Neural cell (in vitro differentiated cells): ENCODE results near the gene PDE11A. TPM values are rescaled to one million over a fixed set of nuclear protein-coding genes. Genes with fewer than 3 reads are reported as not detected.

ENCODE experiments used
- H2AFZ ChIP-seq: fragments of 200-600, 300-800 bp; sonication (generic), shearing (Covaris generic); 2 replicates; pipeline ENCODE4 v1.6.0; 2014; ENCODE audit warnings: low read depth, mild to moderate bottlenecking, antibody characterized with exemption, low read length, moderate library complexity
- H3F3A ChIP-seq: fragments of 200-600 bp; shearing (Covaris generic); 2 replicates; pipeline ENCODE4 v1.6.1; 2016; ENCODE audit warnings: mild to moderate bottlenecking, moderate library complexity, mixed read lengths, antibody characterized with exemption, low read length; ENCODE audit not compliant: insufficient read depth, poor library complexity, severe bottlenecking
- H3K27ac ChIP-seq: fragments of 200-600, 300-800 bp; sonication (generic), shearing (Covaris generic); 2 replicates; pipeline ENCODE4 v1.5.1; 2014; ENCODE audit warnings: mild to moderate bottlenecking, low read length, moderate library complexity
- H3K27me3 ChIP-seq: fragments of 300-800, 200-600 bp; sonication (generic), shearing (Covaris generic); 2 replicates; pipeline ENCODE4 v1.6.0; 2014; ENCODE audit warnings: mild to moderate bottlenecking, low read depth, low read length, moderate library complexity; ENCODE audit not compliant: insufficient read depth
- H3K36me3 ChIP-seq: fragments of 300-800, 200-600 bp; sonication (generic), shearing (Covaris generic); 2 replicates; pipeline ENCODE4 v1.5.1; 2014; ENCODE audit warnings: mild to moderate bottlenecking, antibody characterized with exemption, low read length, moderate library complexity; ENCODE audit not compliant: insufficient read depth
- H3K4me2 ChIP-seq: fragments of 300-800, 200-600 bp; sonication (generic), shearing (Covaris generic); 2 replicates; pipeline ENCODE4 v1.6.0; 2014; ENCODE audit warnings: mild to moderate bottlenecking, low read length
- H3K4me3 ChIP-seq: fragments of 300-800, 200-600 bp; sonication (generic), shearing (Covaris generic); 2 replicates; pipeline ENCODE4 v1.5.1; 2014; ENCODE audit warnings: mild to moderate bottlenecking, low read length, moderate library complexity
- H3K79me2 ChIP-seq: fragments of 200-600 bp; shearing (Covaris generic); replicated peaks from 2 replicates; pipeline ENCODE4 v1.6.0; 2014; ENCODE audit warnings: mild to moderate bottlenecking, low read length, moderate library complexity; ENCODE audit not compliant: insufficient read depth
- H3K9ac ChIP-seq: fragments of 300-800, 200-600 bp; sonication (generic), shearing (Covaris generic); 2 replicates; pipeline ENCODE4 v1.6.1; 2016; ENCODE audit warnings: mild to moderate bottlenecking, low read length, mixed read lengths
- H3K9me2 ChIP-seq: fragments of 200-600 bp; shearing (Covaris generic); 2 replicates; pipeline ENCODE4 v1.6.1; 2016; ENCODE audit warnings: mild to moderate bottlenecking, low read length, mixed read lengths; ENCODE audit not compliant: insufficient read depth
- H3K9me3 ChIP-seq: fragments of 200-600, 300-800 bp; sonication (generic), shearing (Covaris generic); 2 replicates; pipeline ENCODE4 v1.6.1; 2016; ENCODE audit warnings: mild to moderate bottlenecking, mixed run types, low read length, moderate library complexity, mixed read lengths
- H4K20me1 ChIP-seq: fragments of 200-600 bp; shearing (Covaris generic); 2 replicates; pipeline ENCODE4 v1.6.1; 2016; ENCODE audit warnings: mild to moderate bottlenecking, mixed run types; ENCODE audit not compliant: insufficient read depth
- CTCF ChIP-seq: fragments of 450-650 bp; IDR thresholded peaks from 2 replicates; pipeline ENCODE4 v1.5.1; 2014; ENCODE audit warnings: antibody characterized with exemption, mild to moderate bottlenecking, moderate library complexity; ENCODE audit not compliant: poor library complexity, severe bottlenecking
- EP300 ChIP-seq: fragments of 450-650 bp; conservative IDR thresholded peaks from 2 replicates; pipeline ENCODE4 v1.6.1; 2014; ENCODE audit warnings: antibody characterized with exemption, mild to moderate bottlenecking, moderate library complexity; ENCODE audit not compliant: poor library complexity, severe bottlenecking
- EZH2 ChIP-seq: fragments of 200-600, 300-800 bp; shearing (Covaris generic), sonication (generic); IDR thresholded peaks from 2 replicates; pipeline ENCODE4 v1.6.1; 2014; ENCODE audit warnings: antibody characterized with exemption, low read length, borderline replicate concordance, mild to moderate bottlenecking; ENCODE audit not compliant: insufficient read depth, poor library complexity, severe bottlenecking
- MXI1 ChIP-seq: fragments of 450-650 bp; conservative IDR thresholded peaks from 2 replicates; pipeline ENCODE4 v1.6.1; 2014; ENCODE audit warnings: antibody characterized with exemption, mild to moderate bottlenecking; ENCODE audit not compliant: poor library complexity, severe bottlenecking
- POLR2AphosphoS5 ChIP-seq: IDR thresholded peaks from 2 replicates; pipeline ENCODE4 v1.6.1; 2012
- RAD21 ChIP-seq: fragments of 450-650 bp; conservative IDR thresholded peaks from 2 replicates; pipeline ENCODE4 v1.6.1; 2014; ENCODE audit warnings: antibody characterized with exemption, mild to moderate bottlenecking, moderate library complexity
- REST ChIP-seq: IDR thresholded peaks from 2 replicates; pipeline ENCODE4 v1.6.1; 2012; ENCODE audit warnings: borderline replicate concordance
- SMC3 ChIP-seq: fragments of 450-650 bp; conservative IDR thresholded peaks from 2 replicates; pipeline ENCODE4 v1.6.1; 2014; ENCODE audit warnings: antibody characterized with exemption, mild to moderate bottlenecking, moderate library complexity; ENCODE audit not compliant: poor library complexity
- TAF1 ChIP-seq: IDR thresholded peaks from 2 replicates; pipeline ENCODE4 v1.6.1; 2012; ENCODE audit warnings: low read depth
- polyA plus RNA-seq: library from polyadenylated mRNA; depleted of rRNA; stranded (reverse); fragments of >200 nt; gene quantifications from 2 replicates; pipeline ENCODE4 v1.2.3, GENCODE V29; 2014

Gene PDE11A
- polyA plus RNA-seq, 1 donor from 2014 or later = 0.89 TPM

GRCh38 chr2:177680866-177681712, 391.5 kb downstream of the PDE11A start:
- H3F3A ChIP-seq = no peaks in the 10 kb centered on the region
- no peaks in the 10 kb centered on the region for H3K79me2 ChIP-seq
- no peak overlapping the region for H3K9ac ChIP-seq
- no peak for TF ChIP-seq POLR2AphosphoS5
- TF ChIP-seq CTCF = no peak
- no peak for TF ChIP-seq MXI1
- TF ChIP-seq RAD21 = no peak
- TF ChIP-seq SMC3 = no peak
- TF ChIP-seq EZH2 = no peak
- no peak for TF ChIP-seq TAF1
- TF ChIP-seq REST = no peak
- TF ChIP-seq EP300 = no peak
- no peaks in the 10 kb centered on the region for H3K36me3 ChIP-seq
- H3K4me3 ChIP-seq = no peak overlapping the region
- H3K27me3 ChIP-seq = no peaks in the 10 kb centered on the region
- no peaks in the 10 kb centered on the region for H4K20me1 ChIP-seq
- no peak overlapping the region for H2AFZ ChIP-seq
- no peak overlapping the region for H3K27ac ChIP-seq
- H3K9me3 ChIP-seq = no peaks in the 10 kb centered on the region
- no peaks in the 10 kb centered on the region for H3K9me2 ChIP-seq
- H3K4me2 ChIP-seq = no peak overlapping the region

GRCh38 chr2:177679611-177680605, 392.7 kb downstream of the PDE11A start:
- H3K27me3 ChIP-seq = no peaks in the 10 kb centered on the region
- H3K36me3 ChIP-seq = no peaks in the 10 kb centered on the region
- H2AFZ ChIP-seq = no peak overlapping the region
- H3K27ac ChIP-seq = no peak overlapping the region
- no peak overlapping the region for H3K4me2 ChIP-seq
- no peaks in the 10 kb centered on the region for H3F3A ChIP-seq
- TF ChIP-seq TAF1 (no peak), EP300 (no peak), MXI1 (no peak), EZH2 (no peak), REST (no peak), POLR2AphosphoS5 (no peak), RAD21 (no peak), CTCF (no peak), SMC3 (no peak)
- no peak overlapping the region for H3K4me3 ChIP-seq
- H3K9ac ChIP-seq = no peak overlapping the region
- no peaks in the 10 kb centered on the region for H4K20me1 ChIP-seq
- no peaks in the 10 kb centered on the region for H3K79me2 ChIP-seq
- H3K9me2 ChIP-seq = no peaks in the 10 kb centered on the region
- no peaks in the 10 kb centered on the region for H3K9me3 ChIP-seq
